Duodenal mucosa (tissue), 2 donors: ENCODE measurements around the gene CACNA1F.

ENCODE experiments used
- H3K27ac ChIP-seq: one replicate; pipeline ENCODE4 v1.7.0; 2013; ENCODE audit warnings: low read depth, low read length
- H3K27me3 ChIP-seq, 2 donors: one replicate each; pipeline ENCODE4 v1.7.0; 2013; ENCODE audit warnings: low read length in 2 of 2, control low read depth in 1 of 2; ENCODE audit not compliant: insufficient read depth in 2 of 2, control insufficient read depth in 1 of 2
- H3K36me3 ChIP-seq, 2 donors: one replicate each; pipeline ENCODE4 v1.7.0; 2013; ENCODE audit warnings: low read length in 2 of 2, control low read depth in 1 of 2; ENCODE audit not compliant: insufficient read depth in 2 of 2, control insufficient read depth in 1 of 2
- H3K4me1 ChIP-seq, 2 donors: one replicate each; pipeline ENCODE4 v1.7.0; 2013; ENCODE audit warnings: low read length in 2 of 2, control low read depth in 1 of 2; ENCODE audit not compliant: insufficient read depth in 2 of 2, control insufficient read depth in 1 of 2
- H3K4me3 ChIP-seq, 2 donors: one replicate each; pipeline ENCODE4 v1.7.0; 2013; ENCODE audit warnings: low read length in 2 of 2, low read depth in 1 of 2
- H3K9ac ChIP-seq, 2 donors: one replicate each; pipeline ENCODE4 v1.7.0; 2013; ENCODE audit warnings: low read length in 2 of 2, low read depth in 1 of 2
- H3K9me3 ChIP-seq, 2 donors: one replicate each; pipeline ENCODE4 v1.7.0; 2013; ENCODE audit warnings: low read length in 2 of 2, control low read depth in 1 of 2; ENCODE audit not compliant: control insufficient read depth in 1 of 2

Gene CACNA1F

DNA sequence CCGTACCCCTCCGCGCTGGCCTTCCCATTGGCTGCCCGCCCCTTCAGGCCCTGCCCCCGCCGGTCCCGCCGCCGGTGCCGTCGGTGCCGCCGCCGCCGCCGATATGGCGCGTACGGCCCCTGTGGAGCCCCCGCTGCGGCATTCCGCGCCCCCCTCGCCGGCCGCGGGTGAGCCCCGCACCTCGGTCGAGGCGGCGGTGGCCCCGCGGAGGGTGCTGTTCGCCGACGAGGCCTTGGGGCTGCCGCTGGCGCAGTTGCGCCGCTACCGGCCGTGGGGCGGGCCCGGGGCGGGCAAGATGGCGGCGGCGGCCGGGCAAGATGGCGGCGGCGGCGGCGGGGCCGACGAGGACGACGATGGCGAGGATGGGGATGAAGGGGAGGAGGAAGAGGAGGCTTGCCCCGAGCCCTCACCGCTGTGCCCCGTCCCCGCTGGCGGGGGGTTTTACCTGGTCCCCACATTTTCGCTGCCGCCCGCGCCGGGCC lies 36.7 kb upstream of the CACNA1F start, which contains the start of gene PPP1R3F:
PPP1R3F (plus strand) TSS at position 27 of the 482 bp plus-strand sequence; CDS start at position 104, 77 bp downstream.
- Histone ChIP-seq H3K4me1 (peaks cover 24 to 27% of the 10 kb centered on the region in 2 donors), H3K9ac (peak within 1 kb of the TSS; percentile 63 to 86), H3K4me3 (peak within 1 kb of the TSS; percentile 69 to 84), H3K36me3 (peaks cover 0 to 4% of the 10 kb centered on the region in 2 donors), H3K9me3 (no peaks in the 10 kb centered on the region), H3K27me3 (no peaks in the 10 kb centered on the region), H3K27ac (peak within 1 kb of the TSS; percentile 96)

GRCh38 chrX:49269010-49269766 lies 36.0 kb upstream of the CACNA1F start:
- H3K9ac ChIP-seq = peak overlapping the region; percentile 57 to 86
- H3K4me3 ChIP-seq = peak overlapping the region; percentile 69 to 84
- peaks cover 24 to 27% of the 10 kb centered on the region in 2 donors for H3K4me1 ChIP-seq
- peak overlapping the region; percentile 96 for H3K27ac ChIP-seq
- H3K27me3 ChIP-seq = no peaks in the 10 kb centered on the region
- H3K36me3 ChIP-seq = peaks cover 0 to 4% of the 10 kb centered on the region in 2 donors
- no peaks in the 10 kb centered on the region for H3K9me3 ChIP-seq

DNA sequence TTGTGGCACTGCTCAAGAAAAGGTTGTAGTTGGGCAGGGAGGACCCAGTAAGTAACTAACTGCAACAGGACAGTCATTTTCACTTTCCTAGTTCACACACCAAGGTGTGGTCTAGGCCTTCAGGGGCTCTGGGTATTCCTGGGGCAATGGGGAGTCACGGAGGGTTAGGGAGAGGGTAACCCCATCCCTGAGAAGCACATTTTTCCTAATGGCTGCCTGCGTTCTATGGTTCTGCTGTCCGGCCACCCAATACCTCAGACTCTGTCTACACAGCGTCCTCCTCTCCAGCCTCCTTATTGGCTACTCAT lies 35.5 kb upstream of the CACNA1F start:
- H3K27ac ChIP-seq = peak overlapping the region; percentile 52
- no peaks in the 10 kb centered on the region for H3K9me3 ChIP-seq
- peak overlapping the region; percentile 69 to 84 for H3K4me3 ChIP-seq
- peaks cover 0 to 4% of the 10 kb centered on the region in 2 donors for H3K36me3 ChIP-seq
- H3K27me3 ChIP-seq = no peaks in the 10 kb centered on the region
- H3K9ac ChIP-seq = peak overlapping the region; percentile 57 to 86
- peaks cover 24 to 25% of the 10 kb centered on the region in 2 donors for H3K4me1 ChIP-seq

GRCh38 chrX:49266523-49267445 lies 33.6 kb upstream of the CACNA1F start:
- no peak overlapping the region for H3K9ac ChIP-seq
- H3K27me3 ChIP-seq = no peaks in the 10 kb centered on the region
- H3K36me3 ChIP-seq = no peaks in the 10 kb centered on the region
- H3K4me3 ChIP-seq = no peak overlapping the region
- H3K27ac ChIP-seq = no peak overlapping the region
- no peaks in the 10 kb centered on the region for H3K9me3 ChIP-seq
- H3K4me1 ChIP-seq = peaks cover 14 to 15% of the 10 kb centered on the region in 2 donors

GRCh38 chrX:49264460-49264859 lies 31.3 kb upstream of the CACNA1F start, which contains the start of gene FOXP3:
Gene FOXP3 (minus strand): TSS chrX:49264710. CDS start chrX:49258505, 6,205 bp downstream.
- no peaks in the 10 kb centered on the region for H3K27me3 ChIP-seq
- no peaks in the 10 kb centered on the region for H3K36me3 ChIP-seq
- no peak within 1 kb of the TSS for H3K9ac ChIP-seq
- no peak within 1 kb of the TSS for H3K27ac ChIP-seq
- no peak within 1 kb of the TSS for H3K4me3 ChIP-seq
- no peaks in the 10 kb centered on the region for H3K4me1 ChIP-seq
- no peaks in the 10 kb centered on the region for H3K9me3 ChIP-seq

DNA sequence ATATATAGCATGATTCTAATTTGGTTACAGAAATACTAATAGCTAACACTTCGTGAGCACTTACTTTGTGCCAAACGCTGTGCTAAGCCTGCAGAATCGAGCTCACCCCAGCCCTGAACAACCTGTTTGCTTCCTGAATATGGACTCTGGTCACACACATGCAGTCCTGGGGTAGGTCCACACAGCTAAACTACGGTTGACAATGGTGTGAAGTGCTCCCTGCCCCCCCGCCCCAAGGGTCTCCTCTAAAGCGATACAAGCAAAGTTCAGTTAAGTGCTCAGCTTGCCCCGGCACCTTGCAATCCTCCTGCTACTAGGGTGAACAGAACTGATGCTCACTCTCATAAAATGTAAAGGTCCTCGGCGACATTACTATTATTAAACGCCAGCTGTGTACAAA lies 30.5 kb upstream of the CACNA1F start:
- H3K4me3 ChIP-seq = no peak overlapping the region
- H3K27me3 ChIP-seq = no peaks in the 10 kb centered on the region
- no peaks in the 10 kb centered on the region for H3K36me3 ChIP-seq
- no peak overlapping the region for H3K27ac ChIP-seq
- H3K9ac ChIP-seq = no peak overlapping the region
- no peaks in the 10 kb centered on the region for H3K4me1 ChIP-seq
- H3K9me3 ChIP-seq = no peaks in the 10 kb centered on the region

- Histone ChIP-seq H3K4me3 (no peak overlapping the region), H3K9me3 (no peaks in the 10 kb centered on the region), H3K27me3 (no peaks in the 10 kb centered on the region), H3K27ac (no peak overlapping the region), H3K9ac (no peak overlapping the region), H3K36me3 (no peaks in the 10 kb centered on the region), H3K4me1 (no peaks in the 10 kb centered on the region)
These were observed 29.5 kb upstream of the CACNA1F start for GRCh38 chrX:49262603-49263002.

DNA sequence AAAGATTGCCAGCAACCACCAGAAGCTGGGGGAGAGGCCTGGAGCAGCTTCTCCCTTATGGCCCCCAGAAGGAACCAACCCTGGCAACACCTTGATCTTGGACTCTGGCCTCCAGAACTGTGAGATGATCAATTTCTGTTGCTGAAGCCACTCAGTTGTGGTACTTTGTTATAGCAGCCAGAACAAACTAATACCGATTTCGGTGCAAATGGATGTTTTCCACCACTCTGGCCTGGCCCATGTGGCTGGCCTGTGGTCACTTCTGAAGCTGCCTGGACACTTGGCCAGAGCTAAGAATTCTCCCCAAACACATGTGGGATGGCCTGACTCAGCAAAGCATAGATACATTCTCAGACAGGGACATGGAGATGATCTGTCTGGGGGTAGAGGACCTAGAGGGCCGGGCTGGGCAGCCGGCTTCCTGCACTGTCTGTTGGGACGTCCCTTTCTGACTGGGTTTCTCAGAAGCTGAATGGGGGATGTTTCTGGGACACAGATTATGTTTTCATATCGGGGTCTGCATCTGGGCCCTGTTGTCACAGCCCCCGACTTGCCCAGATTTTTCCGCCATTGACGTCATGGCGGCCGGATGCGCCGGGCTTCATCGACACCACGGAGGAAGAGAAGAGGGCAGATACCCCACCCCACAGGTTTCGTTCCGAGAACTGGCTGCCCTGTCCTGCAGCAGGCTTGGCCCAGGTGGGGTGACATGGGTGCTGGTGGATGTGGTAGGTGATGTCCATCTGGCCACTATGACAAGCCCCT lies 27.3 kb upstream of the CACNA1F start:
- Histone ChIP-seq H3K9ac (no peak overlapping the region), H3K27me3 (no peaks in the 10 kb centered on the region), H3K4me1 (no peaks in the 10 kb centered on the region), H3K9me3 (no peaks in the 10 kb centered on the region), H3K27ac (no peak overlapping the region), H3K4me3 (no peak overlapping the region), H3K36me3 (no peaks in the 10 kb centered on the region)

DNA sequence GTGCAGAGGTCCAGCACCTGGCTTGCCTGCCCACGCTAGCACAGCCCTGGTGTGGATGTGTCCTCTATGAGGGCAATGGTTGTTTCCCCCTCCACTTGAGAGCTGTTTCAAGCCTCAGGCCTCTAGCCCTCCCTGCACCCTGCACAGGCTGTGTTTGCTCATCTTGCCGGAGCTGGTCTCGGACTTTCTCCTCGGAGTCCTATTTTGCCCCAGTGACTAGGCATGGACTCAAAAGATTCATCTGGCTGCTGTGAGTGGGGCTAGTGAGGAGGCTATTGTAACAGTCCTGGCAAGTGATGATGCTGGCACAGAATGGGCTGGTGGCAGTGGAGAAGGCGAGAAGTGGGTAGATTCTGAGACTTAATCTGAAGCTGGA lies 25.6 kb upstream of the CACNA1F start:
- Histone ChIP-seq H3K4me3 (no peak overlapping the region), H3K4me1 (no peaks in the 10 kb centered on the region), H3K9ac (no peak overlapping the region), H3K27me3 (no peaks in the 10 kb centered on the region), H3K27ac (no peak overlapping the region), H3K9me3 (no peaks in the 10 kb centered on the region), H3K36me3 (no peaks in the 10 kb centered on the region)
